Stimulated activated CD8-positive, alpha-beta memory T cell treated with anti-CD3 and anti-CD28 coated beads, Interleukin-12 subunit alpha, Interleukin-12 subunit beta, amount 100 ng/mL, for 4 hours (primary cell): Measurements from ENCODE around the gene TBX6.
"Not testable (repeated sequence)": the region's sequence is repeated elsewhere in the genome, so short reads cannot be mapped to it uniquely, and the experiment has no call there.

Source experiments
- DNase-seq: peaks from one replicate; pipeline ENCODE4 v3.0.0-alpha.2; 2020; ENCODE audit warnings: low read depth

The TBX6 gene

DNA sequence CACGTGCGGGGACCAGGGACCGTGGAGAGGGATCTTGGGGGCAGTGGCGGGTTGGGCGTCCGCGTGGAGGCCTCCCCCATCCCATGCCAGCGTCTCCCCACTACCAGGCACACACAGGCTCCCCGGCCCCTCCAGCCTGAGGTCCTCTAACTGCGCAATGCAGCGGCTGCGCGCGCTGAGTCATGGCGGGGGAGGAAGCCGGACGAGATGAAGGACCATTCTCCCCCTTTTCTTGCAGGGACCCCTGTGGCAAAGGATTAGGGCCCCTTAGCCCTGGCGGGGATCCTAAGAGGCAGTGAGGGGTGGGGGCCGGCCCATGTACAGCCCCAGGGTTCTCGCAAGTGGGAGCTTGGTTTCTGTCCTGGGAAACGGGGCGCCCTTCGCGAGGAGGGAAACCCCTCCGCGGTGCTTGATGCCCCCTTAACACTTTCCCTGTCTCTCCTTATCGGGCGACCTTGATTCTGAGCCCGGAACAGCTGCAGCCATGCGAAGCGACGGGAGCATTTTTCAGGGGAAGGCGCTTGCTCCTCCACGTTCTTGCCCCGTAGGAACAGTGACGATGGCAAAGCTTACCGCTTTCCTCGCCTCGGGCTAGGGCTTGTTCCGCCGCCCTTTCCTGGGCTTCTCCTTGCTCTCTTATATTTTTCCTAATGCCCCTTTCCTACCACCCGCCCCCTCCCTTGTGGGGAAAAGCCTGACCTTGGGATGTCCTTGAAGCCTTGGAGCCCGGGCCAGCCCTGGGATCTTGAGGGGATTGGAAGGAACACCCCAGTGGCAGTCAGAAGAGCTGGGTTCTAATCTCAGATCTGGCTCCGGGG is 25.6 kb downstream of the TBX6 start:
- peak; percentile 32 for DNase-seq

DNA sequence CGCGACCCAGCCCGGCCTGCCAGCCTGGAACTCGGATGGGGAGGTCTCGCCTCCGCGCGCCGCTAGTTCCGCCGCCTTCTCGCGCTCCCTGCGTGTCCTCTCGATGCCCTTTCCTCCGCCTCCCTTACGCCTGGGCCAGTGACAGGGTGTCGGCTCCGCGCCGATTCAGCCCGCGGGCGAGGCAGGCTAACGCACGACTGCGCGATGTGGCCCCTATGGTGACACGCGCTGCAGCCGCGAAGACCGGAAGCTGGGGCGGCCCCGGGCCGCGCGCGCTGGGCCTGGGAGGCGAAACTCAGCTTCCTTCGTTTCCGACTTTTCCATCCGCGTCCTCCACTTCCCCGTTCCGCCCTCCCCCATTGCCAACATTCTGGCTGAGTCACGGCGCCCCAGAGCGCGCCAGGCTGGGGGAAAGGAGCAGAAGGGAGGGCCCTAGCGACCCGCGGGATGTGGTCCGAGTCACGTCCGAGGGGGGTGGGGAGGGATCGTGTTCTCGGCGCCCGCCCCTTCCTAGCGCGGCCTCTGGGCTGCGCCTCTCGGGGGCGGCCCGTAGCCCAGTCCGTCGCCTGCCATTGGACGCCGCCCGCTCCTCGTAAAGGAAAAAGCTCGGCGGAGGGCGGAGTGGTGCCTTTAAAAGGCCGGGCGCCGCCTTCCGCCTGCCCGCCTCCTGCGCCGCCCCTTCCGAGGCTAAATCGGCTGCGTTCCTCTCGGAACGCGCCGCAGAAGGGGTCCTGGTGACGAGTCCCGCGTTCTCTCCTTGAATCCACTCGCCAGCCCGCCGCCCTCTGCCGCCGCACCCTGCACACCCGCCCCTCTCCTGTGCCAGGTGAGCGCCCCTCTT is 26.4 kb downstream of the TBX6 start, which contains the start of gene ALDOA:
ALDOA (plus strand) TSS at position 659 of the 841 bp plus-strand sequence. CDS start 1,138 bp downstream, outside the sequence.
- DNase-seq = peak; percentile 92

DNA sequence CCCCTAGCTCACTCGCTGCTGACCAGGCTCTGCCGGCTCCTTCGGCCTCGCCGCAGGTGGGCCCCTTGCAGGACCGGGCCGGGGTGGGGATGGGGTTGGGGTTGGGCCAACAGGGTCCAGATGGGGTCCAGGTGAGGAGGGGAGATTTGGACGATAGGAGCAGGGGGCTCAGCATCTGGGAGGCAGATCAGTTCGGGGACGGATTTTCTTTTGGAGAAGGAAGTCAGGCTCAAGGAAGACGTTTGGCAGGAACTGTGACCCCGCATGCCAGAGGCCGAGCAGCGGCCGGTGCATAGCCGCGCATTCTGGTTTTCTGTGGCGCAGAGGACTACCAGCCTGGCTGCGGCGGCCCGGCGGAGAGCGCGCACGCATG is 27.0 kb downstream of the TBX6 start:
- no peak for DNase-seq

DNA sequence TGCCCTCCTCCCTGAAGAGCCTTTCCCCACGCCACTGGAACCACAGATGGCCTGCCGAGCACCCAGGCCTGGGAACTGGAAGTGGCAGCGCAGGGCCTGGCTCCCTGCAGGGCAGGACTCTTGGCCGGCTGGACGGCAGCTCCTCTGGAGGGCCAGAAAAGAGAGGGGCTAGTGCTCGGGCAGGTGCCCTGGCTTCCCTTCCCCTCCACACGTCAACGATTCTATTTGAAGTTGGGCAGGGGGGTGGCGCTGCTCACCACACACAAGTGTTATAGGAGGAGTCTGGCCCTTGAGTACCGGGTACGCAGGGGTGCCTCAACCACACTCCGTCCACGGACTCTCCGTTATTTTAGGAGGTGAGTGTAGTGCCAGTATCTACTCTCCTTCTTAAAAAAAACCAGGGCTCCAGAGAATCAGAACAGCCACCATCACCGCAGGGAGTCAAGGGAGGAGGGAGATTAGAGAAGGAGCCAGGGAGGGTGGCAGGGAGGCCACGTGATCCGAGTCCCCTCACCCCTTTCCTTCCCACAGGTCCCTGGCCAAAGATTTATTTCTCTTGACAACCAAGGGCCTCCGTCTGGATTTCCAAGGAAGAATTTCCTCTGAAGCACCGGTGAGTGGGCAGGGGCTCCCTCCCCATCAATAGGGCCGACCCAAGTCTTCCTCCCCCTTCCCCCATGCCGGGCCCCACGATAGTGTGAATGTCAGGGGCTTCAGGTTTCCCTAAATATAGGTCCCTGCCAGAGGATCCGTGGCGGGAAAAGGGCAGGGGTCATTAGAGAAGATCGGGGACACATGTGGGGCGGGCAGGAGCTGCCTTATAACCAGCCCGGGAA is 27.6 kb downstream of the TBX6 start:
- DNase-seq = peak; percentile 52

DNA sequence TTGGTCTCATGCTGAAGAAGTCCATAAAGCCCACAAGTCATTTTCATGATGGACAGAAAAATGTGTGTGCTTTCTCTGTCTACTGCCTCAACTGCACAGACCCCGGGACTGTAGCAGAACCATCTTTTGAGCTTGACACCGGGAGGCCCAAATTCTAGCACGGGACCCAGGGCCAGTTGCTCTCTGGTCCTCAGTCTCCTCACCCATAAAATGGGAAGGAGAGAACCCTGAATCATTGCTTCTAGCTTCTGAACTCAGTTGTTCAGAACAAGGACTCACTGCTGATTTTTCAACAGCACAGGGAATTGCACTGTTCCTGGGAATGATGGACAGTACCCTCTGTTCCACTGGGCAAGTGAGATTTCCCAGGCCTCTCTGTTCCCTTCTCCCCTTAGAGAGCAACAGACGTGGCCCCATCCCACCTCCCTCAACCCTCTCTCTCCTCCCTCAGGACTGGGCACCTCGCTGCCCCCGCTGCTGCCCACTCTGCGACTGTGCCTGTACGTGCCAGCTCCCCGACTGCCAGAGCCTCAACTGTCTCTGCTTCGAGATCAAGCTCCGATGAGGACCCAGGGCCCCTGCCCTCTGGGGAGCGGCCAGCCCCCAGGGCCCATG is 28.3 kb downstream of the TBX6 start:
- no peak for DNase-seq

DNA sequence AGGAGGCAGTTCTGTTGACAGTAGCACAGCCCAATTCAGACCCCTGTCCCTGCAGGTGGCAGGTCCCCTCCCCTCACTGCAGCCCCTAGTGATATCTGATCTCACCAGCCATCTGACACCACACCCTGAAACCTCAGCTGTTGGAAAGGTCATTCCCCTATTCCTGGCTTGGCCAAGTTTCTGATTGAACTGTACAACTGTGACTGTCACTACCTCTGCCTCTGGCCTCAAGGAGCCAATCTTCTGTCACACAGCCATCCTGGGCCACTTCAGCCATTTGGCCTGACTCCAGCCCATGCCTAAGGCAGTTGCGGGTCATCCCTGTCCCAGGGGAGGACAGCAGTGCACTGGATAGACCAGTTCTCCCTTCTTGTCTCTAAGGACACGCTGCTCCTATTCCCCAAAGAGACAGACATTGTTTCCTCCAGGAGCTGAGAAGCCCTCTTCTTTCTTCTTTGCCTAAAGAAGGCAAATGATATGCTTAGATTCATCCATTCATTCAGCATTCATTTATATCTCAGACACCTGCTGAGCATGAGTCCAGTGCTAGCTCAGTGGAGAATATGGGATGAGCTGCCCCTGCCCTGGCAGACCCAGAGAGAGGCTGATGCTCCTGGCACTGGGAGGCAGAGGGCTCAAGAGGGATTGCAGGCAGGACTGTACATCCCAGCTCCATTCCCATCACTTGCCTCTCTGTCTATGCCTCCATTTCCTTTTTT is 30.7 kb downstream of the TBX6 start:
- no peak for DNase-seq

DNA sequence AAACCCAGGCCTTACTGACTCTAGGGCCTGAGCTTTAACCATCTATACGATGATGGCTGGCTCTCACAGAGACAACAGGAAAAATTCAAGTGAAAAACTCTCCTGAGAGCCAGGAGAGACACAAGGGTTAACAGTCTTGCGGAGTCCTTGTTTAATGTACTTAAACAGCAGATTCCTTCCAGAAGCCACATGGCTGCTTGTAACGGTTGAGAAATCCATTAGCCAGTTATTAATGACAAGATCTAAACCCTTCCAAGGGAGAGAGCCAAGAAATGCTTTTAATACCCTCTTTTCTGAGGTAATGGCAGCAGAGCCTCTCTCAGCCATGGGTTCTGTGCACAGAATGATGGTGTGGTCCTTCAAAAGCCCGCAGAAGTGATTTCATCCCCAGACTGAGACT is 31.4 kb downstream of the TBX6 start:
- DNase-seq = no peak

DNA sequence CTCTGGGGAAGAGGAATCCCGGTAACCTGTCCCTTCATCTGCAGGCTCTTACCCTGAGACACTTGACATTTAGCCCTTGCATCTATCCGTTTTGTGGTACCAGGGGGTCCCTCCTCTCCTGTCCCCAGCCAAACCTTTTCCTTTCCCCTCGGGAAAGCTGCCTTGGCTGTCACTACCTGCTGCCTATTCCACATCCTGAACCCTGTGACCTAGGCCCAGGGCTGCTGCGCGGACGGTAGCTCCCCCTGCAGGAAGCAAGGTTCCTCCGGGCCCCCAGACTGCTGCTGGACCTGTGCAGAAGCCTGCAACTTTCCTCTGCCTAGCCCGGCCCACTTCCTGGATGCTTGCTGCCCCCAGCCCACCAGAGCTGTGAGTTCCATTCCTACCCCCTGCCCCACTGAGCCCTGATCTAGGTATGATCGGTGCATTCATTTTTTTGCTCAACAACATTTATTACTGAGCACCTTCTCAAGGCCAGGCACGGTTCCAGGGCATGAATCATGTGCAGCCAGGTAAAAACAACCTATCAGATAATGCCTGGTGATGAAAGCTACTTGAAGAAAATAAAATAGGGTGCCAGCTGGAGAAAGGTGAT is 36.7 kb downstream of the TBX6 start:
- no peak for DNase-seq

DNA sequence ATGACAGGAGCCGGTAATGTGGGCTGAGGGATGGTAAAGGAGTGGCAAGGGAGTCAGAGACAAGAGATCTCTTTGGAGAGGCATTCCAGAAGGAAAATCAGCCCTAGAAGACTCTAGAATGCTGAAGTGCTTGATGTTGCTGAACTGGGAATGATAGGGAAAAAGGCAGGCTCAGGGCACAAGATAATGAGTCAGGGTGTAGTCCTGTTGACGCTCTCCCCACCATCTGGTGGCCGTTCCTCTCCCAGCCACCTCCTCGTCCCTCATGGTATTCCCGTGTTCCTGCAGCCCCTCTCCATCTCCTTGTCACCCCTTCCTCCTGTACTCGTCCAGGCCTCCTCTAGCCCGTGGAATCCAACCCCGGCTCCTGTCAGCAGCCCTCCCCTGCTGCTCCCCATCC is 37.3 kb downstream of the TBX6 start:
- no peak for DNase-seq

DNA sequence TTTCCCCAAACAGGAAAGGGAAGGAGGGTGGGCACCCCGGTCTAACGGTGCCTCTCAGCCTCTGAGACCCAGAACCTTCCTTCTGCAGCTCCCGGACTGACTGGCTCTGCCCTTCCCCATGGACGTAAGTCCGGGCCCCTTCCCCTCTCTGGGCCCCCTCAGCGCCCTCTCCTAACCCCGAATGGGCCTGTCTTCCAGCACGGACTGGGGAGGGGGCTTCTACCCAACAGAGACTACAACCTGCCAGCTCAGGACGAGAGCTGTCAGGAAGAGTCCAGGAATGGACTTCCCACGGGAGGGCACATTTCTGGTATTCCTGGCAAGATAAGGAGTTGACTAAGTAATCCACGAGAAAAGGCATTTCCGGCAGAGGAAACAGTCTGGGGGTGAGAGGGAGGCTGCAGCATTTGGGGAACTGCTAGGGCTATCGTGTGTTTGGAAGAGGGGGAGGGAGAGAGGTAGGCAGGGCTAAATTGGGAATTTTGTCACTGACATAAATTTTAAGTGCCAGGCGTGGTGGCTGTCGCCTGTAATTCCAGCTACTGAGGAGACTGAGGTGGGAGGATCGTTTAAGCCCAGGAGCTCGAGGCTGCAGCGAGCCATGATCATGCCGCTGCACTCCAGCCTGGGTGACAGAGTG is 38.2 kb downstream of the TBX6 start:
- DNase-seq = no peak

DNA sequence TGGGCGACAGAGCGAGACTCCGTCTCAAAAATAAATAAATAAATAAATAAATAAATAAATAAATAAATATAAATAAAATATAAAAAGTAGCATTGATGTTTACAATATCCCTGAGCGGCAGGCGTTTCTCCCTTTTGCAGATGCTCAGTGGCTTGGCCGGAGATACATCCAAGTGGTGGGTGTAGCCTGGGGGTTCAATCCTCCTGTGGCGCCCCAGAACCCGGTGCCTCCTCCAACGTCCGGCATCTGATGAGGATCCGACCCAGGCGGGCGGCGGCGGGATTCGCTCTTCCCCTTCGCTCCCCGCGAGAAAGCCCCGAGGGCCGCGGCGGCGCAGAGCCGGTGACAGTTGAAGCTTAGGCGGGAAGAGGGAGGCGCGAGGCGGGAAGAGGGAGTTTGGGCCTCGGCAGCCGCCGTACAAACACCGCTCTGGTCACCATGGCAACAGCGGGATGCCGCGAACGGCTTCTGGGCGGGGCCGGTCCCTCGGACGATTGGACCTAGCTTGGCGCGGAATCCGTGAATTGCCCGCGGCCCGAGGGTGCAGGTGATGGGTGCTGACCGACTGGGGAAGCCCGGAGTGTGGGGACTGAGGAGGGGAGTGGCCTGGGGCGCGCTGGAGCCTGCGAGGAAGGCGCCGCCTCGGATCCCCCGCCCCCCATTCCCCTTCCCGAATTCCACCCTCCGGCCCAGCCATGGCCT is 38.9 kb downstream of the TBX6 start:
- peak; percentile 79 for DNase-seq

DNA sequence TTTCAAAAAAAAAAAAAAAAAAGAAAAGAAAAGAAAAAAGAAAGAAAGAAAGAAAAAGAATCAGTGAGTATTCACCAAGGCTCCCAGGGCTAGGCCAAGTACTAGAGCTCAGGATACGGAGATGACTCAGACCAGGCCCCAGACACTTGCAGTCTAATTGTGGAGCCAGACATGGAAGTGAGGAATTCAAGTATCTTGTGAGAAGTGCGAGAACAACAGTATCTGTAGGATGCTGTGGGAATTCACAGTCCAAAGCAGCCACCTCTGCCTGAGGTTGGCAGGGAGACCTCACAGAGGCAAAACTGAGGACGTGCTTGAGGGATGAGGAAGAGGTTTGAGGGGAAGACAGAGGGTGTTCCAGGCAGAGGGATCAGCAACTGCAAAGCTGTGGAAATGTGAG is 40.2 kb downstream of the TBX6 start:
- no peak for DNase-seq

DNA sequence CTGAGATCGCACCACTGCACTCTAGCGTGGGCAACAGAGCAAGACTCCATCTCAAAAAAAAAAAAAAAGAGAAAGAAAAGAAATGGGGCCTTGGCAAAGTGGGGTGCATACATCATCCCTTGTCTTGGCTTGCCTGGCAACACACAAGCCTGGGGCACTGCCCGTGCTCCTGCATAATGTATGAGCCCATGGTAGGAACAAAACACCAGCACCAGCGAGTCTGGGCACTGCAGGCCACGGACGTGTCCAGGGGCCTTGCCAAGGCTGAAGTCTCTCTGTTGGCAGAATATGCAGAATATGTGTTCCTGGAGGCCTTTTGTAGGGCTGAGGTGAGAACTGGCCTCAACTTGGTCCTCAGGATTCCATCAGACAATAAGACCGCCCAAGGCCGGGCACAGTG is 41.9 kb downstream of the TBX6 start:
- DNase-seq = no peak

DNA sequence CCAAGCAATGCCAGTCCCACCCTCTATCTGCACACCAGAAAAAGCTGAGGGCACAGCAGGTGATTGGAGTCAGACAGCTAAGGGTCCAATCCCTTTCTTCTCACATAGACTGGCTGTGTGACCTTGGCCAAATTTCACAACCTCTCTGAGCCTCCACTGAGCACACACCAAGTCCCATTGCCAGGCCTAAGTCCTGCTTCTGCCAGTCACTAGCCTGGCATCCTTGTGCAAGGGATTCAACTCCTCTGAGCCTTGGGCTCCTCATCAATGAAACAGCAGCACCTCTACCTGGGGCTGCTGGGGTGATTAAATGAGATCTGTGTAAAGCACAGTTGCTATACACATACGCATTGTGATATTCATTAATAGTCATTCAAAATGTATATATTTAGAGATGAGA is 45.1 kb downstream of the TBX6 start:
- no peak for DNase-seq

DNA sequence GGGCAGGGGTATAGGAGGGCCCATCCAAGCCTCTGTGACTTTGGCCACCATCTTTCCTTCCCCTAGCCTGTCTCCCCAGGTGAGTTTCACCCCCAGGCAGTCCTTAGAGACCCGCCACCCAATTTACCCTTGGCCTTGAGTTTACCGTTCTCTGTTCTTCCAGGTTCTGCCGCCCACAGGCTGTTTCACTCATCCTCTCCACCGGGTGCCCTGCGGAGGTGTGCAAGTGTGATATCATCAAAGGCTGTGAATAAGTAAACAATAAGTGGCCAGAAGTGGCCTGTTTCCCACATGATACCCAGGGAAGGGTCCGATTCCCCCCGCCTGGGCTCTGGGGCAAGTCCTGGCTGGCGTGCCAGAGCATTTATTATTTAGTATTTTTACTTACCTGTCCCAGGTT is 45.5 kb downstream of the TBX6 start:
- no peak for DNase-seq

DNA sequence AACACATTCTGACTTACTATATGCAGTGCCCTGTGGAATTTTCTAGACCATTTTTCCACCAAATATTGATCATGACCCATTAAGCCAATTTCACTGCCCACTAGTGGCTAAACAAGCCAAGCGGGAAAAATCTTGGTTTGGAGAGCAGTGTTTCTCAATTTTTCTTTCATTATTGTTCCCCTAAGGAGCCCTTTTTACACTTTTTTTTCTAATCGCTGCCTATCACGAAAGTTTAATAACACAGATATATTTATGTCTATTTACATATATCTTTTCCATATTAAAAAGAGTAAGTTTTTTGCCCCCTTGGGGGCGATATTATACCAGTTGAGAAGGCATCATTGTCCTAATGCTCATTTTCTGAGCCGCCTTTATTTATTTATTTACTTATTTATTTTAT is 49.9 kb downstream of the TBX6 start:
- no peak for DNase-seq

DNA sequence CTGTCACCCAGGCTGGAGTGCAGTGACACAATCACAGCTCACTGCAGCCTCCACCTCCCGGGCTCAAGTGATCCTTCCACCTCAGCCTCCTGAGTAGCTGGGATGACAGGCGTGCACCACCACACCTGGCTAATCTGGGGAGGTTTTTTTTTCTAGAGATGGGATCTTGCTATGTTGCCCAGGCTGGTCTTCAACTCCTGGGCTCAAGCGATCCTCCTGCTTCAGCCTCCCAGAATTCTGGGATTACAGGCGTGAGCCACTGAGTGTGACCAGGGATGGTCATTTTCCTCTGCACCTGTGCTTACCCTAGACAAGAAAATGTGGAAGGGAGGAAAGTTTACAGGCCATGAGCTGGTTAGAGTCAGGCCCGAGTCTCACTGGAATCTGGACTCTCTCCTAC is 51.0 kb downstream of the TBX6 start:
- not testable (repeated sequence) for DNase-seq

DNA sequence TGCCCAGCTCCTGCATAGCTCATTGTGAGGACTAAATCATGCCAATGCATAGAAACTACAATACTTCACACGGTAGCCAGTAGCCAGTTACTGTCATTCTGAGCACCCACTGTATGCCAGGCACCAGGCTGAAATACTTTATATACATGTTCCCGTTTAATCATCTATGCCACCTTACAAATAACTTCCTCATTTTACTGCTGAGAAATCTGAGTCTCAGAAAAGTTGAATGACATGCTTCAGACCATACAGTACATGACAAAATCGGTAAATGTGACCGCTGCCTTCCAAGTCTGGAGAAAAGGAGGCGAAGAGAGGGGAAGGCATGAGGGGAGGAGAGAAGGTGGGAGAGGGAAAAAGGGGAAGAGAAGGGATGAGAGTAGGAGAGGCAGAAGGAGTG is 51.5 kb downstream of the TBX6 start:
- no peak for DNase-seq
